Measurements from ENCODE around the gene APCDD1L.

DNA sequence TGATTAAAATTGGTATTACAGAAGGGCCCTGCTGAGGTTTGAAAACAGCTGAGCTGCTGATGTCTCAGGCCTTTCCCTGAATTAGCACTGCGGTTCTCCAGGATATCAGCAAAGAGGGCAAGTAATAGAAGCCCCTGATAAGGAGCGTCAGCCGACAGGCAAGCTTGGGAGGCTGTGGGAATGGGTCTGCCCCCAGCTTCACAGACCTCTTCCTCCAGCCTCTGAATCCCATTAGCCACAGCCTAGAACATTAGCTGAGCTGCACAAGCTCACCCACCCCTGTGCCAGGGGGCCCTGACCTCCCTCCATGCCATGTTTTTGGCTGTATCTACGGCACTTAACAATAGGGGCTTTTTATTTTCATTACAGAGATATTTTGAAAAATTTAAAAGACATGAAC lies 66.2 kb downstream of the APCDD1L start:
- TF ChIP-seq POLR2A (IDR thresholded peaks at IDR 0.05; ENCODE audit: low read depth, low read length) (no peak), TAF1 (IDR thresholded peaks at IDR 0.05; ENCODE audit: borderline replicate concordance, low read depth, low read length) (no peak), POLR2AphosphoS5 (IDR thresholded peaks at IDR 0.05; ENCODE audit: low read depth, low read length) (no peak)

All from GM12892 (cell line).